Stimulated activated CD4-positive, alpha-beta T cell treated with anti-CD3 and anti-CD28 coated beads, Interleukin-2, amount 100 ng/mL, for 4 hours (primary cell): ENCODE results near the gene LRIG1.

Experiments used
- DNase-seq: peaks from one replicate; pipeline ENCODE4 v3.0.0-alpha.2; 2020; ENCODE audit warnings: low read depth

The LRIG1 gene

DNA sequence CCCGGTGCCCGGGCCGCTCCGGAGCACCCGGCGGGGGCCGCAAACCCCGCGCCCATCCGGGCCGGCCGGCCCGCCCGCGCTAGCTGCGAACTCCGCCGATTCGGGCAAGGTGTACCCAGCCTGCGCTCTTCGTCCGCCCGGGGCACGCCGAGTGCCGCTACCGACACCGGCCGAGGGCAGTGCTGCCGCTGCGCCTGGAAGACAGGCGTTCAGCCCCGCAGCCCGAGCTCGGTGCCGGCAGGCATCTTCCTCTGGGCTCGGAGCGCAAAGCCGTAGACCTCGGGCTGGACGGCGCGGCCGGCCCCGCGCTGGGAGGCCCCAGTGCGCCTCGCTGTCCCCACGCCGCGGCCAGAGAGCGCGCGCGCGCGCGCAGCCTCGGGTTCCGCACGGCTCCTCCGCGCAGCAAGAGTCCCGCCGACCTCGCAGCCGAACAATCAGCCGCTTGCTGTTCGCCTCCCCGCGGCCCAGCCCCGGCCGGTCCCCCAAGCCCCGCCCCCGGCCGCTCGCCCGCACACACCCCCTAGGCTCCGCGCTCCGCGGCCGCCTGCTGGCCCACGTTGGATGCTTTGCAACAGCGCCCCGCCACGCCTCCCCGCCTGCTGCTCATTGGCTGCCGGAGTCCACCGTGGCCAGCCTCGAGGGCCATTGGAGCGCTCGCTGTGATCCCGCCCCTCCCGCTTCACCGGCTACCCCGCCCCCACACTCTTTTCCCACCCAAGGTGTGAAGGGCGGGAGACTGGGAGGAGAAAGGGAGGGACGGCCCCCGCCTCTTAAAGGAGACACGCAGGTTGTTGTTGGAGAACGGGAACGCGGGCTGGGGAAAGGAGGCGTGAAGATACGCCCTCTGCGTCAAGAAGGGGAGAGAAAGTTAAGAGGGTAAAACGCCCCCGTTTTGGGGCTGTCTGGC is at the start of gene LRIG1:
Gene LRIG1, minus strand, starts transcription at position 447 of the 907 bp plus-strand sequence. CDS start 615 bp downstream, outside the sequence.
- peak; percentile 98 for DNase-seq

DNA sequence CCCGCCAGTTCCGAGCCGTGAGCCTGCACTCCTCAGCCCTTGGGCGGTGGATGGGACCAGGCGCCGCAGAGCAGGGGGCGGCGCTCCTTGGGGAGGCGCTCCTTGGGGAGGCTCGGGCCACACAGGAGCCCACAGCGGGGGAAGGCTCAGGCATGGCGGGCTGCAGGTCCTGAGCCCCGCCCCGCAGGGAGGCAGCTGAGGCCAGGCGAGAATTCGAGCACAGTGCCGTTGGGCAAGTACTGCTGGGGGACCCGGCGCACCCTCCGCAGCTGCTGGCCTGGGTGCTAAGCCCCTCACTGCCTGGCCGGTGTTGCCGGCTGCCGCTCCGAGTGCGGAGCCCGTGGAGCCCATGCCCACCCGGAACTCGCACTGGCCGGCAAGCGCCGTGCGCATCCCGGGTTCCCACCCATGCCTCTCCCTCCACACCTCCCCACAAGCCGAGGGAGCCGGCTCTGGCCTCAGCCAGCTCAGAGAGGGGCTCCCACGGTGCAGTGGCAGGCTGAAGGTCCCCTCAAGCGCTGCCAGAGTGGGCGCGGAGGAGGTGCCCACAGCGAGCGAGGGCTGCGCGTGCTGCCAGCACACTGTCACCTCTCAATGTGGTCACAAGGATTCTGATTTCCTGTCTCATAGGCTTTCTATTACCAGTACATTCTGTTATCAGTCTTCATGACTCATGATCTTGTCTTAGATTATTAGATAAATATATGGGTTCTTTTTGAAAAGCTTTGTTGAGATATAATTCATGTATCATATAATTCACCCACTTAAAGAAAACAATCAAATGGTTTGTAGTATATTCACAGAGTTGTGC is 44.0 kb upstream of the LRIG1 start:
- DNase-seq = no peak

- no peak for DNase-seq
Measured at GRCh38 chr3:66542153-66542552, 41.3 kb upstream of the LRIG1 start.

DNA sequence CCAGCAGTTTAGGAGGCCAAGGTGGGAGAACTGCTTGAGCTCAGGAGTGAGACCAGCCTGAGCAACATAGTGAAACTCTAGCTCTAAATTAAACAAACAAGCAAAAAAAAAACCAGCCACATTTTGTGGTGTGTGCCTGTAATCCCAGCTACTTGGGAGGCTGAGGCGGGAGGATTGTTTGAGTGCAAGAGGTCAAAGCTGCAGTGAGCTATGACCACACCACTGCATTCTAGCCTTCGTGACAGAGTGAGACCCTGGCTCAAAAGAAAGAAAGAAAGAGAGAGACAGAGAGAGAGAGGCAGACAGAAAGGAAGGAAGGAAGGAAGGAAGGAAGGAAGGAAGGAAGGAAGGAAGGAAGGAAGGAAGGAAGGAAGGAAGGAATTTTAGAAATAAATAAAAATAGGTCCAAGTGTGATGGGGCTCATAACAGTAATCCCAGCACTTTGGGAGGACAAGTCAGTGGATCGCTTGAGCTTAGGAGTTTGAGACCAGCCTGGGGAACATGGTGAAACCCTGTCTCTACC is 38.7 kb upstream of the LRIG1 start:
- DNase-seq = no peak

DNA sequence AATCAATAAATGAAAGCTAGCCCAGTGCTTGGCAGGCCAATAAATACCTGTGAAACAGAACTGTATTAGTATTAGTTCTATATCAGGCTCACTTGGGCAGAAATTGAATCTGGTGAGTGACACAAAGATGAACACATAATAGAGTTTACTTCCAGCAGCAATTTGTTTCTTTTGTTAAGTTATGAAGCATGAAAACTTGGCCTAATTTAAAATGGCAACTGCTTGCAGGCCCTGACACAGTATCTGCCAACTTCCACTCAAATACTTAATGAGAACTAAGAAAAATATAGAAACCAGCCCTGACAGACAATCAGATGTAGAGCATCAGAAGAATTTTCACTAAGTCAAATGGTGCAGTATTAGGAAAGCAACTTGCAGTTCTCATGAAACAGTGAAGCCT is 37.6 kb upstream of the LRIG1 start:
- DNase-seq = no peak

- no peak for DNase-seq
Measured at GRCh38 chr3:66537735-66538134, 36.9 kb upstream of the LRIG1 start.

GRCh38 chr3:66536791-66537190 is 36.0 kb upstream of the LRIG1 start:
- DNase-seq = no peak

DNA sequence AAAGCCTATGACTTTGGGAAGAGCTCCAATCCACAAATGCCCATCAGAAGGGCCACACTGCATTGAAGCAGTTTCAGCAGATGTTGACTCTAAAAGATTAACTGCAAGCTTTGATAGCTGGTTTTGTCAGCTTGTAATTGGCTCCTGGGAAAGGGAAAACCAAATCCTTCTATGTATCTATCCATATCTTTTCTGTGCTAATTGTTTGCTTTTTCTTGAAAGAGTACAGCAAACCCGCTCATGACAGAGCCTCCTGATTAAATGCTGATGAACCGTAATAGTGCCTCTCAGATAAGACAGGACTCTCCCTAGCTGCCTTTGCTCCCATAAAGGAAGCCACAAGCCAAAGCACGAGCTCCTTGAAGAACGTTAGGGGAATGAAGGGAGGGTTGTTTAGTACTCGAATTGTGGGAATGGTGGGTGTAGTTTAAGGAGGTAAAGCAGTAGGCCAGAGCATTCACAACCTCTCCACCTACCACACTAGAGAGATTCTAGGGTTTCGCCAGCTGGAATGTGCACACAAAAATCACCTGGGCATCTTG is 33.6 kb upstream of the LRIG1 start:
- no peak for DNase-seq

DNA sequence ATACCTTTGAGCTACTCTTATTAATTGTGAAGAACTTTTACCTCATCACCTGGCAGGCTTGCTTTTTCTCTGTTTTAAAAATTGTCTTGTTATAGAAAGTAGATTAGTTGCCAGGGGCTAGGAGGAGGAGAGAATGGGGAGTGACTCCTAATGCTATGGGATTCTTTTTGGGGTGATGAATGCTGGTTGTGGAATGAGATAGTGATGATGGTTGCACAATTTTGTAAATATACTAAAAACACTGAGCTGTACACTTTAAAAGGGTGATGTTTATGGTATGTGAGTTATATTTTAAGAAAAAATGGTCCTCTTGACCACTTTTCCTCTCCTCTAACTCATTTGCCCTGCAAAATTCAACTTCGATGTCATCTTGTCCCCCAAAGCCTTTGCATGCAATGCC is 31.8 kb upstream of the LRIG1 start:
- DNase-seq = no peak

DNA sequence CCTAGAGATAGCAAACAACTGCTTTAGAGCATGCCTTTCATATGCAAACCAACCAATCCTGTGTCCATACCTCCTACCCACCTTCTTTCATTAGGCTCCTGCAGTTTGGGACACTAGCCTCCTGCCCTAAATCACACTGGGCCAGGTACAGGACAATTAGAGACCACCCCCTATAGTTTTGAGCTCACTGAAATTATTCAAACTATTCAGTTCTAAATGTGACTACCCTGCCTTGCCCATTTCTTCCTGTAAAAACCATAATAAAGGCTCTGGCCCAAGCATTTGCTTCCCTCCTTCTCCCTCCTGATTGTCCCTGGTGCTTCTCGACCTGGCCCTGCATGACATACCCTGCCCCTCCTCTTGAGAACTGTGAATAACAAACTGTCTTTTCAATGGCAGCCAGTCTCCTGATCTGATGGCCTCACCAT is 31.4 kb upstream of the LRIG1 start:
- no peak for DNase-seq

DNA sequence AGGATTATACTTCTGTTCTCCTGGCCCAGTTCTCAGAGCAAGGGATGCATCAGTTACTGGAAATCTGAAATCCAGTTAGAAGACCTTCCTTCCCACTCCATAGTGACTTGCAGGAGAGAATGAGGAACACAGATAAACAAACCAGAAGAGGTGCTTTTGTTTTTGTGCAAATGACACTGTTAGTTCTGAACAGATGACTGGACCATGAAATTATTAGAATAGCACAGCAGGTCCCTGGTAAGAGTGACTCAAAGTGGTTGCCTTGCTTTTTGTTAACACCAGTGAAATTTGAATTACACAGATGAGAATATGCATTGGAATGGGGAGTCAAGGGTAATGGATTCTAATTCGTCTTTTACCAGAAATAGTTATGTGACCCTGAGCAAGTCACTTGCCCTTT is 30.4 kb upstream of the LRIG1 start:
- DNase-seq = no peak

DNA sequence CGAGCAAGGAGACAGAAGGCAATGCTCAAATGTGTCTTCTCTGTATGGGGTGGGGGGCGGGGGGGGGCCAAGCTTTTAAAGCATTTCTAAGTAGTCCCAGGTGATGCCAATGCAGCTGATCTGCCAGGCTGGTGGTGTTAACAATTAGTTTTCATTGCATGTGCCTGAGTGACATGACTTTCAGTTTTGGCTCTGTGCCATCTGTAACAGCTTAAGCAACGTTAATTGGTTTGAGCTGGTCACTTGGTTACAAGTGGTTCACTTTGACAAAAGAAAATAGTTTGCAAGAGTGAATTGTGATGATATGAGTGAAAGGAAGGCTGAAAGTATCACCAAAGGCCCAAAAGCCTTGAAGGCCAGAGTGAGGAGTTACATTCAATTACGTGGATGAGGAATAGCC is 26.4 kb upstream of the LRIG1 start:
- DNase-seq = no peak

DNA sequence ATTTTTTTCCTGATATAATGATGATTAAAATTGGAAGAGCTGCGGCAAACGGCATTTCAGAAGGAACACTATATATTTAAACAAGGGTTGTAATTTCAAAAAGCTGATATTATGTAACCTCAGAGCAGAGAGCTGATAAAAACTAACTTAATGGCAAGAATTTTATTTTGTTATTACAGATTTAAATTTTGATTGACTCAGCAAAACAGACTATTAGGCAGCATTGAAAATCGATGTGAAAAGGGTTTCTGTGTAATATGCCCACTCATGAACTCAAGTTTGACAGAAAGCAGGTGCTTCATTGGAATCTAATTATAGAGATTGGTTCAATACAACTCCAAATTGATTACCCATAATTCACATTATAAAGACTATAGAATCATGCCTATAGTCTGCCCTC is 24.9 kb upstream of the LRIG1 start:
- no peak for DNase-seq

GRCh38 chr3:66520724-66521123 is 19.9 kb upstream of the LRIG1 start:
- no peak for DNase-seq

- no peak for DNase-seq
Measured at GRCh38 chr3:66518644-66519043, 17.8 kb upstream of the LRIG1 start.

DNA sequence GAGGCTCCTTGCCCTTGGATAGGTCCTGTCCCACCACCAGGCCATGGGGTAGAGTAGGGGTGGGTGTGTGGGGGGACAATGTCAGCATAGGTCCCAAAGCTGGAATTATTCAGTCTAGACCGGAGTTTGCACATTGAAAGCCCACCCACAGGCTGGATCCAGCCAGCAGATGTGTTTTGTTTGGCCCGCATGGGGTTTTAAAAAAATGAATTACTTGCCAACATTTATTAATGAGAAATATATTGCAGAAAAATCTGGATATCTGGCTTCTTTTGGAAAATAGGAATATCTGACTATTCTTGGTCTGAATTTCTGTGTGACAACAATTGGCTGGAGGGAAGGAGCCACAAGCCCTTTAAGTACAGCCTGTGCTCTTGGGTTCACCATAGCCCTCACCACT is 17.3 kb upstream of the LRIG1 start:
- no peak for DNase-seq

DNA sequence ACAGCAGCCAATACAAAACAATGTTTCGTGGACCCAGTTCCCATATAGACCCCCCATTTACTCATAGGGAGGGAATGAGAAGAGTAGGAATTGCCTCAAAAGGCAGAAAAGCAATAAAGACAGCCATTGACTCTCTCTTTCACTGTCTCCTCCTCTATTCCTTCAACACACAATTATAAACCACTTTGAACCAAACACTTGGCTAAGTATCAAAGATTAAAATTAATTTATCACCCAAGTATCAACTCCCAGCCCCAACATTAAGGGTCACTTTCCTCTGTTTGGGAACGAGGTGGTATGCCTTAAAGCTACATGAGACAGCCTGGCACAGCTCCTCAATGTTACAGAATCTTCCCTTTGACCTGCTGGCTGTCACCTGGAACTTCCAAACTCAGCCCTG is 16.4 kb upstream of the LRIG1 start:
- DNase-seq = no peak

DNA sequence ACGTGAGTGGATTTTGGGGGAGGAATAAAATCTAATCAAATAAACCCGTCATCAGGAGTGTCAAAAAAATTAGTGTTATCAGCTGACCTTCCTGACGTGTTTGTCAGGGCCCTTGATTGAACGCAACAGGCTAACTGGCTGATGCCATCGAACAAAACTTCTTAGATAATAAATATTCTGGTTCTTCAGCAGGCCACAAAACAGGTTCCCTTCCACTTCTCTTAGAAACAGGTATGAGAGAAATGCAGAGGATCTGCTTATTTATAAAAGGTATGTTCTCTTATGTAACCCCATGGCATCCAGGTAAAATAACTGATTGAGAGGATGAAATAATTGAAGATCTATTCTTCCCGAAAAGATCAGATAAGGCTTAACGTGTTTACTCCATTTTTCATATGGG is 7.6 kb upstream of the LRIG1 start:
- DNase-seq = no peak

- DNase-seq = no peak
Measured at GRCh38 chr3:66507423-66508260, 6.8 kb upstream of the LRIG1 start.

GRCh38 chr3:66506154-66506553 is 5.3 kb upstream of the LRIG1 start:
- DNase-seq = no peak

DNA sequence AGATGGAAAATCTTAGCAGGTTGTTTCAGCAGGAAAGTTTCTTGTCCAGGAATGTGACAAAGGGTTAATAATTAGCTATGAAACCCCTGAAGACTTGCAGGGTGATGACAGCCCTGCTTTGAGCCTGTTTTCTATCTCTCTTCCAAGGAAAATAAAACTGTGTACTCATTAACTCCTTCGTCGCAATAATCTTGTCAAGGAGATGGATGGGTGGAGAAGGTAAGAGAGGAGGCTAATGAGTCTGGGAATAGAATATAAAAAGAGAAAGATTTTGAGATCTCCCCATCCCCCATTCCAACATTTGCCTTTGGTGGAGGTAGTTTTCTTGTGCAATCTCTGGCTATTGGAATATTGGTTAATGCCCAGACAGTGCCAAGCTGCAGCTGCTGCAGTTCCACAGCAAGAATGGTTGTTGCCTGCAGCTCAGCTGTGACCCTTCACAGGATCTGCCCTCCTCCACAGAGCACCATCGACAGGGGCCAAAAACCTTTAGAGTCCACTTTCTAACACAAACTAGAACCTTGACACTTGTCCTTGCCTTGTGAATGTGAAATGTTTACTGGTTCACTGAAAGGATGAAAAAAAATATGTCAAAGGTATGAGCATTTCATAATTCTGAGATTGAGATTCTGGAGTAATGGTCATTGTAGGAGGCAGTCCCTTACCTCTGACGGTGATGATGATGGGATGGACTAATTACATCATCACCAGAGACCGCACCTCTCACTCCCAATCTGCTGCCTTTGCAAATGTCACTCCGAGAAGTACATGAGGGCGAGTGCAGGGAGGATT is 4.2 kb upstream of the LRIG1 start:
- no peak for DNase-seq
